NCI-H2171 treated with DMSO at 0.1 percent for 48 hours (cell line): ENCODE data around the gene ALAD.
"Not testable (repeated sequence)": the region's sequence is repeated elsewhere in the genome, so short reads cannot be mapped to it uniquely, and the experiment has no call there.

Experiments used
- DNase-seq: peaks from one replicate; lab custom pipeline; 2025; lab: John Stamatoyannopoulos, UW

Gene ALAD

DNA sequence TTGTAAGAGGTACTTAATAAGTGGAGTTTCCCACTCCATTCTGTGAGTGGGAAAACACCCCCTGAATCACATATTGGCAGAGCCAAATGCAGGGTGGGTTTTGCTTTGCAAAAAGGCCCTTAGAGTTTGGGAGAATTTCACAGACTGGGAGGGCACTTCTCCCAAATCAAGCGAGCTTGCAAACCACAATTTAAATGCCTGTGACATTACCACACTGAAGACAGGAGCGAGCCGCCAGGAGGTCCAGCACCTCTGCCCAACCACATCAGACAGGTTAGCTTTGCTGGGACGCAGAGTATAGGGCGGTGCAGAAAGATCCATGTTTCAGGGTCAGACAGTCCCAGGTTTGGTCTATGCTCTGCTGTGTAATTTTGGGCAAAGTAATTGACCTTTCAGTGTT, 2.3 kb downstream of the ALAD start:
- no peak for DNase-seq

DNA sequence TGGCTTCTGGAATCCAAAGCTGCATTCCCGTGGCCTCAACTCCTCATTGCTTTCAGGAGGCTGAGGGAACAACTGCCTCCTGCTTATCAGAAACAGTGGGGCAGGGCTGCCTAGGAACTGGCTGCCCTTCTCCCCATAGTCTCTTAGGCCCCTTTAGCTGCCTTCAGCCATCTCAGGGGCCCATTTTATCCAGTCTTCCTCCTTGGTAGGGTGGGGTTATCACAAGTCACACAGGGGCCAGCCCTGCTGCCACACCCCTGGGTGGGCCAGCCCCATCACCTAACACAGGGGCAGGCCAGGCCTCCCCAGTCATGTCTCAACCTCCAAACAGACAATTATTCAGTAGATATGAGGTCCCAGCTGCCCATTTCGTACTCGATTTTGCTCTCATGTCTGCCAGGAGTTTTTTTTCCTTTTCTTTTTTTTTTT, 3.9 kb downstream of the ALAD start:
- no peak for DNase-seq

DNA sequence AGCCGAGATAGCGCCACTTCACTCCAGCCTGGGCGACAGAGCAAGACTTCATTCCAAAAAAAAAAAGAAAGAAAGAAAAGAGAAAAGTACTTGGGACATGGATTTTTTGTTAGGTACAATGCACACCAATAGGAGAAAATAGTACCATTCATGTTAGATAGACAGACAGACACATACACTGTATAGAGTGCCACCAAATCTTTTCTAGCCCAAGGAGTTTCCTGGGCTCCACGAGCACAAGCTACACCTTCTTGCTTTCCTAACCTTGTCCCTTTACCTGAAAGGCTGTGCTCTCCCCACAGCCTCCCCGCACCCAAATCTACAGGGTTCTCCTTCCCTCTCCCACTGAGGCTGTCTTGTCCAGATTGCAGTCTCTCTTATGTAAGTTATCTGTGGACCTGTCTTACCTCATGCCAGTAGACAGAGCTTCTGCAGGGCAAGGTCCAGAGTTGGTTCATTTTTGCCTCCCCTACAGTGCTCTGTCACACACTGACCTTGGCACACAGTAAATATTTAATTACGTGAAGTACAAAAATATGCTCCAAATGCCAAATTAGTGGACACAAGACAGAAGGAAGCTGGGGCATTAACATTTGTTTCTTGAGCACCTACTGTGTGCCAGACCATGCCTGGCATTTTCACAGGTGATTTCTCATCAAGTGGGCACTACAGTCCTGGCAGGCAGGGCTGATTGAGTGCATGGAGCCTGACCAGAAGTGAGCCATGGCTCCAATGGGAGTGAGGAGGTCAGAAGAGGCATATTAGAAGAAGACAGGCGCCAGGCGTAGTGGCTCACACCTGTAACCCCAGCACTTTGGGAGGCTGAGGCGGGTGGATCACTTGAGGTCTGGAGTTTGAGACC, 5.9 kb downstream of the ALAD start:
- no peak for DNase-seq

DNA sequence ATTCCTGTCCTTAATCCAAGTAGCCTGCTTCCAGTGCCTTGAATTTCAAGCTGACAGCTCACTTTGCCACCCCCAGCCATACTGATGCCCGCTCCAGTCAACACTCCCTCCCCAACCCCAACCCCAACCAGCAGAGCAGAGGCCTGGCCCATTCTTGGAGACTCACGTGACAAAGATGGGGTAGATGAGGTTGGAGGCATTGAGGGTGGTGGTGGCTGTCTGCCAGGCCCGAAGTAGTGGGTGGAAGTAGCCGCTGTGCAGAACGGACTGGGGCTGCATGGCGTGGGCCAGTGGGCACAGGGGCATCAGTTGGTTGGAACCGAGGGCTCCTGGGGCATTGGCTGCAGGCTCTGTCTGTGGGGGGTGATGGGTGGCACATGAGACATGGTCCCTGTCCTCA, 7.8 kb downstream of the ALAD start:
- no peak for DNase-seq

DNA sequence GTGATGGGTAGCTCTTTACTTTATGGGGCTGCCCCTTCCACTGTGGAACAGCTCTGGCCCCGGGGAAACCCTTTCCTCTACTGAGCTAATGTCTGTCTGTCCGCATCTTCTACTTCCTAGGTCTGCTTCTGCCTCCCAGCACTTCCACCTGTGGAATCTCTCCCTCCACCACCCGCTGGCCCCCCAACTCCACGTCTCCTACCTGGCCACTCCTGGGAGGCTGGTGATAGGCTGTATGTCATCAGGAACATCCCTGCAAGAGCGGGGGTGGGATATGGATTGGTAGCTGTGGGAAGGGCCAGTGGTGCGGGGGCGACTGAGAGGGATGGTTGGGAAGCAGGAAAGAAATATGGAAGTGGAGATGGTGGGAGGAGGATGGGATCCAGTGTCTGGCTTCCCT, 9.2 kb downstream of the ALAD start:
- DNase-seq: no peak

DNA sequence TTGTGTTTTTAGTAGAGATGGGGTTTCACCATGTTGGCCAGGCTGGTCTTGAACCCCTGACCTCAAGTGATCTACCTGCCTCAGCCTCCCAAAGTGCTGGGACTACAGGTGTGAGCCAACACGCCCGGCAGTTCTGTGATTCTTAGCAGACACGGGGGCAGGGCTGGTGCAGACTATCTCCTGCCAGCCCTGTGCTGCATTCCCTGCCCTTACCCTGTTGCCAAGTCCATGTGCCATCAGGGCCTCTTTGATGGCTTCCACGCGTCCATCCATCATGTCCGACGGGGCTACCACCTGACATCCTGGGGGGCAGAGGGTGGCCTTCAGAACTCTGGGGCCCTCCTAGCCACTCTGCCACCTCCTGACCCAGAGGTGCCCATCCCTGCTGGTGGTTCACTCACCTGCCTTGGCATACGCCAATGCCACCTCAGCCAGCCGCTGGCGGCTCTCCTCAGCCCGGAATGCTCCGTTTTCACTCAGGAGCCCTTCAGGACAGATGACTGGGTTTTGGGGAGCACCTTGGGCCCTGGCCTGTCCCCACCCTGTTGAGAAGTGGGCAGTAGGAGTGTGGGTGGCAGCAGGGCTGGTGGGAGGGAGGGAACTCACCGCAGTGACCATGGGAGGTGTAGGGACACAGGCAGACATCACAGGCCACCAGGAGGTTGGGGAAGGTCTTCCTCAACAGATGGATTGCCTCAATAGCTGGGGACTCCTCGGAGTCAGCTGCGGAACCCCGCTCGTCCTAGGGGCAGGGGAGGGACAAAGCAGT, 10.7 kb downstream of the ALAD start:
- no peak for DNase-seq

DNA sequence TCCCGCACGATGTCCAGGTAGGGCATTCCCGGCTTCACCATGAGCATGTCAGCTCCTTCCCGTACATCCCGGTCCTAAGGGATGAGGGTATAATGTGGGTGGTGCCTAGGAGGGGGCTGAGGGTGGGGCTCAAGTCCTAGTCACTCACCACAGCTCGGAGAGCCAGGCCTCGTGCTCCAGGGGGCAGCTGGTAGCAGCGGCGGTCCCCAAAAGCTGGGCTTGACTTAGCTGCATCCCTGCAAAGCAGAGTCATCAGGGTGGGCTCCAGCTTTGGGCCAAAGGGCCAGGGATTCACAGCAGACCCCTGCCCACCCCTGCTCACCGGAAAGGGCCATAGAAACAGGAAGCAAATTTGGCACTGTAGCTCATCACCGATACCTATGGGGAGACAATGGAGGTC, 11.6 kb downstream of the ALAD start:
- no peak for DNase-seq

DNA sequence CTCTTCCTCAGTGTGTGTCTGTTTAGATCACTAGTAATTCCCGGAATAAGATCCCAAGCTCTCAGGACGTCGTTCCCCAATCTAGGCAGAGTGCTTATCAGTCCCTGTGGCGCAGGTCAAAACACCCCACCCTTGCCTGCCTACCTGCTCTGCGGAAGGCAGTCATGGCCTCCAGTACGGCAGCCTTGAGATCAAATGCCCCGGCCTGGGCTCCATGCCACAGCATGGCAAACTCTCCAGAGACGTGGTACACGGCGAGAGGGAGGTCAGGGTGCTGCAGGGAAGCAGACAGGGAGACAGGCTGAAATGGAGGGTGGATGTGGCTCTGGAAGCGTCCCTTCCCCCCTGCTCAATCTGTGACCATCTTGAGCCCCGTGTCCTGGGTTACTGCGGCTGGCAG, 12.3 kb downstream of the ALAD start:
- no peak for DNase-seq

DNA sequence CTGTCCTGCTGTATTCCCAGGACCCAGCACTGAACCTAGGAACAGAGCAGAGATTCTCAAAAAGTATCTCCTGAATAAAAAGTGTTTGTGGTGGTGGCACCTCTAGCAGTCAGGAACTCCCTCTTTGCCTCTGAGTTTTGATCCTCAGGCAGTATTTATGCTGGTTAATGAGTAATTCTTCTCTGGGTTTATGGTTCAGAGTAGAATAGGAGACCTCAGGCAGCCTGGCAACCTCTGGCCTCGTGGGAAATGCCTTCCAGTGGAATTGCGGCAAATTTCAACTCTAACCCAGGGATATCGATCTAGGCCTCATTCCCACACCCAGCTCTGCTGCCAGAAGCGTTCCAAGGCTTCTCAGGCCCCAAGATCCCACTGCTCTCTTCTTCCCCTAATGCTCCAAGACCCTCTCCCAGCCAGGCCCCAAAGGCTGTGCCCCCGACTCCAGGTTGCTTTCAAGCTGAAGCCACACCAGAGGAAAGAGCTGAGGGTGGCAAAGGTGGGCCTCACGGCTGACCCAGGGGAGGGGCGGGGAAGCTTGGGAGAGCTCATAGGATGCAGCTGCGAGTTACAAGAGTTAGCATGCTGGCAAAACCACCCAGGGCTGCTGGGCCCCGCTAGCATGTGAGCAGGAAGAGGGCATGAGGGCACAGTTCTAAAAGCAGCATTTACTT, 13.4 kb downstream of the ALAD start:
- no peak for DNase-seq

DNA sequence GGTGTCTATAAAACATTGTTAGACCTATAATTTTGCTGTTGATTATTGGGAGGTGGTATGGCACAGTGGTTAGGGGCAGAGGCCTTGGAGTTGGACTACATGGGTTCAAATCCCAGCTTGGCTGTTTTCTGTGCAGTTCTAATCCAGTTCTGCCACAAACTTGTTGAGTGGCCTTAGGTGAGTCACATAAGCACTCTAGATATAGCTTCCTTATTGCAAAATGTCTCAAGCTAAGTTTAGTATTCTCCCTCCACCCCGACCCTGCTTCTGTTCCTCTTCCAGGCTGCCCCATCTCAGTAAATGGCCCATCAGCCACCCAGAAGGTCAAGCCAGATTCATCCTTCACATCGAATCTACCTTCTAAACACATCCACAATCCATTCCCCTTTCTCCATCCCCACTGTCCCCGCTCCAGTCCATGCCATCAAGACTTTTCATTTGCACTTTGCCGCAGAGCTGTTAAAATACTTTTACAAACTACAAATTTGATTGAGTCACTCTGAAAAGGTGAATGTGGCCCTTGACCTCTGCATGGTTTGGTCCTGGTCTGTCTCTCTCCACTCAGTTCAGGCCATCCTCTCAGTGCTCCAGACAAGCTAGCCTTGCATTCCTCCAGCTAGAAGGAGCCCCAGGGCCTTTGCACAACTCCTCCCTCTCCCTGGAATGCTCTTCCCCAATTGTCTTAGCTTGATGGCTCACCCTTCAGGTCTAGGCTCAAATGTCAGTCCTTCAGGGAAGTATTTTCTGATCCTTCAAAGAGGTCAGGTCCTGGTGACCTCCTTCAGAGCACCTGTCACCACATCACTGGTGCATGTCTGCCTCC, 14.3 kb downstream of the ALAD start:
- DNase-seq: no peak

DNA sequence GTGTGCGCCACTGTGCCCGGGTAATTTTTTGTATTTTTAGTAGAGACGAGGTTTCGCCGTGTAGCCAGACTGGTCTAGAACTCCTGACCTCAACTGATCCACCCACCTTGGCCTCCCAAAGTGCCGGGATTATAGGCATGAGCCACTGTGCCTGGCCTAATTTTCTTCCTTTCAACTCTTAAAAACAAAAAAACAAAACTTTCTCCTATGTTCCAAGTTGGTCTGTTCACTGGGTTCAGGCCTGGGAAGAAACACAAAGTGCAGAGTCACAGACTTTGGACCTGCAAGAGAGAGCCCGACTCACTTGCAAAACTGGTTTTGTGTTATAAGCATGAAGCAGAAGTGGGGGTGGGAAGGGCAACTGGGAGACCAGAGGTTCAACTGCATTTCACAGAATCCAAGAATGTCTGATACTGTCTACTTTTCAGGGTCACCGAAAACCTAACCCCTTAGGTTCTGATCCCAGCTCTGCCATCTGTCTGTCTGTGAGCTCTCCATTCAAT, 19.1 kb downstream of the ALAD start:
- DNase-seq: no peak

DNA sequence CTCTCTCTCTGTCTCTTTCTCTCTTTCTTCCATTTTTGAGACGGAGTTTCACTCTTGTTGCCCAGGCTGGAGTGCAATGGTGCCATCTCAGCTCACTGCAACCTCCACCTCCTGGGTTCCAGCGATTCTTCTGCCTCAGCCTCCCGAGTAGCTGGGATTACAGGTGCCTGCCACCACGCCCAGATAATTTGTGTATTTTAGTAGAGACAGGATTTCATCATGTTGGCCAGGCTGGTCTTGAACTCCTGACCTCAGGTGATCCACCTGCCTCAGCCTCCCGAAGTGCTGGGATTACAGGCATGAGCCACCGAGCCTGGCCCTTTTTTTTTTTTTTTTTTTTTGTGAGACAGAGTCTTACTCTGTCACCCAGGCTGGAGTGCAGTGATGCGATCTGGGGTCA, 19.6 kb downstream of the ALAD start:
- DNase-seq: not testable (repeated sequence)

DNA sequence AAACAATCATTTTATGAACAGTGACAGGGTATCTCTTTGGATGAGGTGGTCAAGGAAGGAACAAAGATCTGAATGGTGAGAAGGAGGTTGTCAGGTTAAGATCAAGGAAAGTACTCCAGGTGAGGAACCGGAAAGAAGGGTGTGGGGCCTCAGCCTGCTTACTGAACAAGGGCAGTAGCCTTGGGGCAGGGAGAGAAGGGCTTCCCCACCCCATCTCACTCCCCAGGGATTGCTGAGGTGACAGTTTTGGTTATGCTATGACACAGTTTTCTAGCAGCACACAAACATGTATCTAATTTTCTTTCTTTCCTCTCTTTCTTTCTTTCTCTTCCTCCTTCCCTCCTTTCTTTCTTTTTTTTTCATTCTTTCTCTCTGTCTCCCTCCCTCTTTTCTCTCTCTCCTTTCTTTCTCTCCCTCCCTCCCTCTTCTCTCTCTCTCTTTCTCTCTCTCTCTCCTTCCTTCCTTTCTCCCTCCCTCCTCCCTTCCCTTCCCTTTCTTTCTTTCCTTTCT, 20.2 kb downstream of the ALAD start:
- no peak for DNase-seq

DNA sequence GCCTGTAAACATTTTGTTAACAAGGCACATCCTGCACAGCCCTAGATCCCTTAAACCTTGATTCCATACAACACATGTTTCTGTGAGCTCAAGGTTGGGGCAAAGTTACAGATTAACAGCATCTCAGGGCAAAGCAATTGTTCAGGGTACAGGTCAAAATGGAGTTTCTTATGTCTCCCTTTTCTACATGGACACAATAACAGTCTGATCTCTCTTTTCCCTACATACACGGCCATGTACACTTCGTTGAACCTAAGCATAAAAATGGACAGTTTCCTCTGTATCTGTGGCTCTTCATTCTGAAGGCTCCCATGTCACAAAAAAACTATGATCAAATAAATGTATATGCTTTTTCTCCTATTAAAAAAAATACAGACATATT, 21.3 kb downstream of the ALAD start:
- DNase-seq: not testable (repeated sequence)

DNA sequence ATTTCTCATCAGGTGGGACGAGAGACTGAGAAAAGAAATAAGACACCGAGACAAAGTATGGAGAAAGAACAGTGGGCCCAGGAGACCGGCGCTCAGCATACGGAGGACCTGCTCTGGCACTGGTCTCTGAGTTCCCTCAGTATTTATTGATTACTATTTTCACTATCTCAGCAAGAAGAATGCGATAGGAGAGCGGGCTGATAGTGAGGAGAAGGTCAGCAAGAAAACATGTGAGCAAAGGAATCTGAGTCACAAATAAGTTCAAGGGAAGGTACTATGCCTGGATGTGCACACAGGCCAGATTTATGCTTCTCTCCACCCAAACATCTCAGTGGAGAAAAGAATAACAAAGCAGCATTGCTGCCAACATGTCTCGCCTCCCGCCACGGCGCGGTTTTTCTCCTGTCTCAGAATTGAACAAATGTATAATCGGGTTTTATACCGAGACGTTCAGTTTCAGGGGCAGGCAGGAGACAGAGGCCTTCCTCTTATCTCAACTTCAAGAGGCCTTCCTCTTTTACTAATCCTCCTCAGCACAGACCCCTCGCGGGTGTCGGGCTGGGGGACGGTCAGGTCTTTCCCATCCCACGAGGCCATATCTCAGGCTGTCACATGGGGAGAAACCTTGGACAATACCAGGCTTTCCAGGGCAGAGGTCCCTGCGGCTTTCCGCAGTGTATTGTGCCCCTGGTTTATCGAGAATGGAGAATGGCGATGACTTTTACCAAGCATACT, 21.8 kb downstream of the ALAD start:
- not testable (repeated sequence) for DNase-seq

DNA sequence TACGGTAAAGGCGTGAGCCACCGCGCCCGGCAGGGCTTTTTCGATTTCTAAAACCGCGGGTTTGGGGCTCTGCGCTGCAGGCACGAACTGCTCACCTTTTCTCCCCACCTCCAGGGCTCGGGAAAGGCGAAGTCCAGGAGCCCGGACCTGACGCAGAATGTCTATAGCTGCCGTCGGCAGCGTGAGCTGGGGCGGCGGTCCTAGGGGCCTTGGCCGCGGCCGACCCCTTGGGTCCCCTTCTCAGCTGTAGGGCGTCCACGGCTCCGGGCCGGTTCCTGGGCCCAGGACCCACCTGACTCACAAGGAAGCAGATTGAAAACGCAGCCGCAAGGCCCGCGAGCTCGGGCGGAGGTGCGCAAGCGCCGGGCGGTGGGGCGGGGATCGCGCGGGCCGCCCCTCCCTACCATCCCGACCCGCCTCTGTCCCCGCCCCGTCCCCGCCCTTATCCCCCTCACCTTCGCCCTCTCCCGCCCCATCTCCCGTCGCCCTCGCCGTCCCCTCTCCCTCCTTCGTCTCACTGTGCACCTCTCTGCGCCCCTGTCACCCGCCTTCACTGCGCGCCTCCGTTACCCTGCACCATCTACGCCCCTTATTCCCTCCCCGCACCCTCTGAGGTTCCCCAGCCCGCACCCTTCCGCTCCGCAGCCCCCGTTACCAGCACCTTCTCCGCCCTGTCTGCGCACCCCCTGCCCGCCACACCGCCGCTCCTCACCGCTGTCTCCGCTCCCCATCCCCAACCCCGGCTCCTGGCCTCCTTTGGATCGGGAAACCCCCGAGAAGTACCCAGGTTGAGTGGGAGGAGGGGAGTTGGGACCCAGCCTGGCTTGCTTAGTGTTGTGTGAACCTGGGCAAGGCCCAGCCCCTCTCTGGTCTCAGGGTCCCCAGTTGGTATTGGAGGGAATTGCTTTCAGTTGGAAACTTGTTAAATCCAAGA, 24.2 kb downstream of the ALAD start, which contains the start of gene HDHD3:
HDHD3 (minus strand) TSS at position 353 of the 934 bp plus-strand sequence. CDS start 2,632 bp downstream, outside the sequence.
- DNase-seq: peak; percentile 84

DNA sequence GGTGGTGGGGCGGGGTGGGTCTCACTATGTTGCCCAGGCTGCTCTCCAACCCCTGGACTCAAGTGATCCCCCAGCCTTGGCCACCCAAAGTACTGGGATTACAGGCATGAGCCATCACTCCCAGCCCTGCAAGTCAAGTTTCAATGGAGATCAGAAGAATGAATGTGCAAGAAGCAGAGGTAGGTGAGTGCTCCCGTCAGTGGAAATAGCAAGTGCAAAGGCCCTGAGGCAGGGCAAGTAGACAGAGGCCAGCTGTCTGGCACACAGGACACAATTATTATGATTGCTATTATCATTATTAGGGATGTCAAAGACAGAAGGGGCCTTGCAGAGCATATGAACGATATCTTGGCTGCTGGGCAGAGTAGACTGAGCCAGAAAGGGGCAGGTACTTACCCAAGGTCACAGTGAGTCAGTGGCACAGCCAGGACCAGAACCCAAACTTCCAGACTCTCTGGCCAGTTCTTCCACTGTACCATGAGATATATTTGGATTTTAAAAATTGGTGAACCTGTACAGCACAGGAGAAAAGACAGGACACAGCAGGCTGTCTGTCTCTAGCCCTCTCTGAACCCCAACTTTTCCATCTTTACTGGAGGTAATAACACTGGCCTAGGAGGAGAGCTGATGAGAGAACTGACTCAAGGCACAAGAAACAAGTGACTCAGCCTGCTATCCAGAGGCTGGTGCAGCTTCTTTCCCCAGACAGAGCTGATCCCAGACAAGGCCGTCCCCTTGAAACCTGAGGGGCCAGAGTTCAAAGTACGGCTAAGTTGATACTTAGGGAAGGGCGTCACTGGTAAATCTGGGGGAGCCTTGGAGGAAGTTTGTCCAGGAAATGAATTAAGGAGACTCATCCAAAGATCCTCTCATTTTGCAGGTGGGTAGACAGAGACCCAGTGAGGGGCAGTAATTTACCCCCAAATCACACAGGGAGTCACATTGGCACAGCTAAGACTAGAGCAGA, 25.7 kb downstream of the ALAD start:
- DNase-seq: no peak

DNA sequence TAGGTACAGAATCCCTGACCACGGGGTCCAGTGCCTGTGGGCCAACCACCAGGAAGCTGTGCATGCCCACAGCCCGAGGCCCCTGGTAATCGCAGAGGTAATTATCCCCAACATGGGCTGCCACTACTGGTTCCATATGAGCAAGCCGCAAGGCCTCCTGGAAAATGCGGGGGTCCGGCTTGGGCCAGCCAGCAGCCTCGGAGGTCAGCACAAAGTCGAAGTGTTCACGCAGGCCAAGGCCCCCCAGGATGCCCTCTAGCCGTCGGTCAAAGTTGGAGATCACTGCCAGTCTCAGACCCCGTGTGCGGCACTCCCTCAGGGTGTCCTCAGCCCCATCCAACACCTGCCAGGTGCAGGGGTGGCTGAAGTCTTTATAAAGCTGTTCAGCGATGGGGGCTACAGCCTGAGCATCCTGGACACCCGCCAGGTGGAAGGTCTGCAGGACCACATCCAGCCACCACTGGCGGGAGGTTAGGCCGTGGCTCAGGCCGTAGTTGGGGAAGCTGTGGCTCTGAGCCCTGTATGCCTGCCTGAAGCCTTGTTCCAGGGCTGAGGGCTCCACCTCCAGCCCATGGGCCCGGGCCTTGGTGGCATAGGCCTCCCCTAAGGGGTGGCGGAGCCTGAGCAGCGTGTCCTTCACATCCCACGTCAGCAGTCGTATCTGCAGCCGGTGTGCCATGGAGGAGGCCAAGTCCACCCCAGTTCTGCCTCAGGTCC, 27.2 kb downstream of the ALAD start:
- DNase-seq: no peak
